VCaP (cell line): ENCODE measurements around the gene RBM4.

Experiments
- H3K27ac ChIP-seq: fragments of 450-650 bp; 2 replicates; pipeline ENCODE4 v1.5.1; 2017
- TF ChIP-seq, protein P1 (sequence below): fragments of 450-650 bp; conservative IDR thresholded peaks from 2 replicates; pipeline ENCODE4 v1.5.1; 2017; ENCODE audit warnings: mild to moderate bottlenecking, moderate library complexity

The RBM4 gene

DNA sequence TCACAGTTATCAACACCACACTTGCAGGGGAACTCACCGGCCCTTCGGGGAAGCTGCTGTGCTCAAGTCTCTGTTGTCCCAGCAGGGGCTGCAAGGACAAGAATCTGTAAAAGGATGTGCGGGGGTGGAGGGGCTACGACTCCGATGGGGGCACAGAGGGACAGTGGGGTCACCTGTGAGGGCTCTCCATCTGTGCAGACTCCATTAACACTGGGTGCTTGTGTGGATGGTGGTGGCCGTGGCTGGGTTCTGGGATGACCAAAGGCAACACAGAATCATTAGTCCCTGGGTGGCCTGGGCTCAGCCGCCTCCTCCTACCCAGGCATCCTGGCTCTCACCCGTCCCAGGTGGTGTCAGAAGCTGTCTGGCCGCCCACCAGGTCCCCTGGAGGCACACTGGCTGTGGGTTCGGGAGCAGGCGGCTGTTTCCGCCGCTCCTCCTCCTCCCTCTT is 49.4 kb downstream of the RBM4 start:
- H3K27ac ChIP-seq, result no peak overlapping the region
- TF ChIP-seq, protein P1, sequence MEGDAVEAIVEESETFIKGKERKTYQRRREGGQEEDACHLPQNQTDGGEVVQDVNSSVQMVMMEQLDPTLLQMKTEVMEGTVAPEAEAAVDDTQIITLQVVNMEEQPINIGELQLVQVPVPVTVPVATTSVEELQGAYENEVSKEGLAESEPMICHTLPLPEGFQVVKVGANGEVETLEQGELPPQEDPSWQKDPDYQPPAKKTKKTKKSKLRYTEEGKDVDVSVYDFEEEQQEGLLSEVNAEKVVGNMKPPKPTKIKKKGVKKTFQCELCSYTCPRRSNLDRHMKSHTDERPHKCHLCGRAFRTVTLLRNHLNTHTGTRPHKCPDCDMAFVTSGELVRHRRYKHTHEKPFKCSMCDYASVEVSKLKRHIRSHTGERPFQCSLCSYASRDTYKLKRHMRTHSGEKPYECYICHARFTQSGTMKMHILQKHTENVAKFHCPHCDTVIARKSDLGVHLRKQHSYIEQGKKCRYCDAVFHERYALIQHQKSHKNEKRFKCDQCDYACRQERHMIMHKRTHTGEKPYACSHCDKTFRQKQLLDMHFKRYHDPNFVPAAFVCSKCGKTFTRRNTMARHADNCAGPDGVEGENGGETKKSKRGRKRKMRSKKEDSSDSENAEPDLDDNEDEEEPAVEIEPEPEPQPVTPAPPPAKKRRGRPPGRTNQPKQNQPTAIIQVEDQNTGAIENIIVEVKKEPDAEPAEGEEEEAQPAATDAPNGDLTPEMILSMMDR, result no peak

DNA sequence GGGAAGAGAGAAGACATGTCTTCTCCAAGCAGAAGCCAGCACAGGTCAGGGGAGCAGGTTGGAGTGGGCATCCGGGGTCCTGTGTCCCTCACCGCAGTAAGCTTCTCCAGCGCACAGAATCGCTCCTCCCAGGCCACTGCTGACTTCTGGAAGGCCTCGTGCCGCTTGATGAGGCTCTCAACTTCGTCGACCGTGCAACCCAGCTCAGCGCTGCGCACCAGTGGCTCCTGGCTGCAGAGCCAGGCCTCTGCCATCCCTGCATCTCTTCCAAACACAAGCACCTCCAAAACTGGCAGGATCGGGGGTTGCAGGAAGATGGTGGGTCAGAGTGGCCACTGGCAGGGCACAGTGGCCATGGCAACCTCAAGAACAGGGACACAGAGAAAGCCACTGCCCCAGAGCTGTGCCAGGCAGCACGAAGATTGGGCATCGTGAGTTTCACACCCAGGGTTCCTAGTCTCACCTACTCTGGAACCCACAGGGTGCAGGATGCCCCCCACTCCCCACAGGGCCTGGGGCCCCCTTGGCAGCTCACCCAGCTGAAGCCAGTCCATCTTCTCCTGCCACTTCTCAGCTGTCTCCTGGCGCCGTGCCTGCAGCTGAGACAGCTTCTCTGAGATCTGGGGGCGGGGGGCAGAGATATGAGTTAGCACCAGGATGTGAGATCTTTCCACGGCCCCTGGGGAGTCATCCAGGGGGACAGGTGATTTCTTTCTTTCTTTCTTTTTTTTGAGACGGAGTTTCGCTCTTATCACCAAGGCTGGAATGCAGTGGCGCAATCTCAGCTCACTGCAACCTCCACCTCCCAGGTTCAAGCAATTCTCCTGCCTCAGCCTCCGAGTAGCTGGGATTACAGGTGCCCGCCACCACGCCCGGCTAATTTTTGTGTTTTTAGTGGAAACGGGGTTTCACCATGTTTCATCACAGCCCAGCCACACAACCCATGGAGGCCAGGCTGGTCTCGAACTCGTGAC is 50.3 kb downstream of the RBM4 start:
- no peak overlapping the region for H3K27ac ChIP-seq
- TF ChIP-seq, protein P1, result no peak

DNA sequence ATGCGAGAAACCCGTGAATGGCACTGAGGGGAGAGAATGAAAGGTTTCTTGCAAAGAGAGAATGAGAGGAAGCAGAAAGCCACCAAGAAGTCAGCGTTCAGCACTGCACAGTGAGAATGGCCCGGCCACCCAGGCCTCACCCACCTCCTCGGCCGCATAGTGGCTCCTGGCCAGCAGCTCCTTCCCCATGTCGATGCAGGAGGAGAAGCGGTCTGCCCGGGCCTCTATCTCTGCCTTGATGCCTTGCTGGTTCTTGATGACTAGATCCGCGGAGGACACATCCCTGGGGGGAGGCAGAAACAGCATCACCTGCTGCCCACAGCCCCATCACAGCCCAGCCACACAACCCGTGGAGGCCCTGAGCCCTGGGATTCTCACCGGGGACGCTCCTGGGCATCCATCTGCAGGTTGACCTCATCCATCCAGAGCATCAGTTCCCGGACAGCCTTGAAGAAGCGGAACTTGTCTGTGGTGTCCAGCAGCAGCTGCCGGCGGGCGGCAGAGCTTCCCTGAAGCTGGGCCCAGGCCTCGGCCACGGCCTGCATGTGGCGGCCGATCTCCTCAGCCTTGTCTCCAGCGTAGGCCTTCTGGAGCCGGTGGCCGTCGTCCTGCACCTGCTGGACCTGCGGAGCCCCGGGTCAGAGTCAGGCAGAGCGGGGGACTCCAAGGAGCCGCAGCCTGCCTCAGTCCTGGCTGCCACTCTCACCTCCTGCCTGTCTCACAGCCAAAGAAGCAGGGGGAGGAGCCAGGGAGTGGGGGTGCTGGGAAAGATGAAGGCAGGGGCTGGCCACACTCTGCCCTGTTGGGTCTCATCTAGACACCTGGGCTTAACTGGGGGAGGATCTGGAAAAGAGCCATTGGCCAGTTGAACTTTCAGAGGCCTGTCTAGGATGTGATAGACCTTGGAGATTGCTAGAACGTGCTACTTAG is 51.4 kb downstream of the RBM4 start:
- H3K27ac ChIP-seq, result no peak overlapping the region
- TF ChIP-seq, protein P1, result no peak

DNA sequence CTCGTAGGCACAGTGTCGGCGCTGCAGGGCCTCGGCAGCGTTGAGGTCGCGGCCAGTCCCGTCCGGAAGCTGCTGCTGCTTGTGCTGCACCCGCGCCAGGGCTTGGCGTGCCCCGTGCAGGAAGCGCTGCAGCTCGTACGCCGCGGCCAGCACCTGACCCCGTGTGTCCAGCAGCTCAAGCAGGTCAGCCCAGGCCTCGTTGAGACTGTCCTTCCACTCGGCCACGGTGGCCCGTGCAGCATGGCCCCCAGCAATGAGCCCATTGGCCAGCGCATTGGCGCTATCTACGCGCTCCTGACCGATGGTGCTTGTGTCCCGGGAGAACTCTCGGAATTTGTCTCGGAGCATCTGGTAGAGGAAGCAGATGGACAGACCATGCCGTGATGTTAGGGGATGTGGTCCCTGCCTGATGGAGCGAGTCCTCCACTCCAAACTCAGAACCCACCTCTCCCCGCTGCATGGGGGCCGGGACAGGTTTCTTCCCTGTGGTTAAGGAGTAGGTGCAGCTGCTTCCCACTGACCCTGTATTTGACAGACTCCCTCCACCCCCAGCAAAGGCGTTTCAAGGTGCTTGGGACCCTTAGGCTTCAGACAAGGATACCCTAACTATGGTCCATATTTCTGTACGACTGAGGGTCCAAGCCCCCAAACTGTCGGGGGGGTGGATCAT is 52.9 kb downstream of the RBM4 start:
- H3K27ac ChIP-seq, result no peak overlapping the region
- TF ChIP-seq, protein P1, result no peak

DNA sequence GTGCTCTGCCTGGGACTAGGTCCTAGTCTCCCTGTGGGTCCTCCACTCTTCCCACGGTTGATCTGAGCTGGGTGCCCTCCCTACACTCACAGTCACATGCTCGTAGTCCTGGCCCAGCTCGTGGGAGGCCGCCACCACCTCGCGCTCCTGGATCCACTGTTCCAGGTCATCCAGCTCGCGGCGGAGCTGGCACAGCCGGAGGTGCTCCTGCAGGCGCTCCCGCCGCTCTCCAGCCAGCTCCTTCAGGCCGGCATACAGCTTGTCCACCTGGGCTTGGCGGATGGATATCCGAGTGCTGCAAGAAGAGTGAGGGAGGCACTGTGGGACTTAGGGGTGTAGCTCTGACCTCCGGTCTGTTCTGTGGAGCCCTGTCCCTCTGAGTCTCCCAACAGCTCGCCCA is 53.9 kb downstream of the RBM4 start:
- TF ChIP-seq, protein P1, result no peak
- H3K27ac ChIP-seq, result no peak overlapping the region; the same call in 1 of the 2 replicates

DNA sequence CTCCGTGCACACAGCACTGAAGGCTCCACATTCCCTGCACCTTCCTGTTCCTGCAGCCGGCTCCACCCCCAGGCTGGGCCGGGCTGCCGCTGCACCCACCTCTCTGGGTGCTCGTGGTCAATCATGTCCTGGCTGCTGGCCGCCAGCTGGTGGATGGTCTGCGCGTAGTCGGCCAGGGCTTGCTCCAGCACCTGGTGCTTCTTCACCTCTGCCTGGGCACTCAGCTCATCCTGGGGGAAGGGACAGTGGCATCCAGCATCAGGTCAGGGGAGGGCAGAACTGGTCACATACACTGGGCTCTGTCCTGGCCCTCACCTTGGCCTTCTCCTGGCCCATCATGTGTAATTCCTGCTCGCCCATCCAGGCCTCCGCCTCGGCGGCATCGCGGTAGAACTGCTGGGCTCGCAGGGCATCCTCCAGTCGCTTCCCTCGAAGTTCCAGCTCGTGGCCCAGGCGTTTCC is 54.4 kb downstream of the RBM4 start:
- TF ChIP-seq, protein P1, result no peak
- no peak overlapping the region; the same call in 1 of the 2 replicates for H3K27ac ChIP-seq
